GM23338 (cell line): ENCODE results near the gene TIMM22. TPM values are rescaled to one million over a fixed set of nuclear protein-coding genes. Genes with fewer than 3 reads are reported as not detected.

Experiments
- ATAC-seq: fragments of 200-7000 bp; cut with Tn5 transposase; 3 replicates; pipeline ENCODE4 v1.9.1; 2020
- DNase-seq: peaks from one replicate; pipeline ENCODE4 v3.0.0-alpha.2; 2015; ENCODE audit warnings: low spot score
- H2AFZ ChIP-seq: fragments of 200-600 bp; sonication (generic); 2 replicates; pipeline ENCODE4 v1.8.0; 2016; ENCODE audit warnings: antibody characterized with exemption, mild to moderate bottlenecking, moderate library complexity
- H3F3A ChIP-seq: fragments of 200-600 bp; sonication (generic); replicated peaks from 2 replicates; pipeline ENCODE4 v1.8.0; 2017; ENCODE audit warnings: antibody characterized with exemption, mixed run types, low read depth
- H3K27ac ChIP-seq: fragments of 200-600 bp; sonication (generic); 2 replicates; pipeline ENCODE4 v1.6.1; 2016; ENCODE audit warnings: low read depth
- H3K27me3 ChIP-seq: fragments of 200-600 bp; sonication (generic); 2 replicates; pipeline ENCODE4 v1.8.0; 2016; ENCODE audit warnings: mild to moderate bottlenecking, mixed run types, moderate library complexity; ENCODE audit not compliant: insufficient read depth
- H3K36me3 ChIP-seq: fragments of 200-600 bp; sonication (generic); 2 replicates; pipeline ENCODE4 v1.8.0; 2016; ENCODE audit warnings: mild to moderate bottlenecking; ENCODE audit not compliant: insufficient read depth
- H3K4me1 ChIP-seq: fragments of 200-600 bp; sonication (generic); 2 replicates; pipeline ENCODE4 v1.8.0; 2016; ENCODE audit warnings: mild to moderate bottlenecking, moderate library complexity; ENCODE audit not compliant: insufficient read depth
- H3K4me2 ChIP-seq: fragments of 200-600 bp; sonication (generic); 2 replicates; pipeline ENCODE4 v1.7.1; 2017; ENCODE audit warnings: mixed run types
- H3K4me3 ChIP-seq: fragments of 200-600 bp; sonication (generic); 2 replicates; pipeline ENCODE4 v1.6.1; 2016; ENCODE audit warnings: mixed run types
- H3K79me2 ChIP-seq: fragments of 200-600 bp; sonication (generic); replicated peaks from 2 replicates; pipeline ENCODE4 v1.8.0; 2017; ENCODE audit warnings: mild to moderate bottlenecking; ENCODE audit not compliant: insufficient read depth
- H3K9me2 ChIP-seq: fragments of 200-600 bp; sonication (generic); 2 replicates; pipeline ENCODE4 v1.8.0; 2017; ENCODE audit not compliant: insufficient read depth
- H4K20me1 ChIP-seq: fragments of 200-600 bp; sonication (generic); replicated peaks from 2 replicates; pipeline ENCODE4 v1.8.0; 2017; ENCODE audit warnings: mild to moderate bottlenecking; ENCODE audit not compliant: insufficient read depth
- H3K27ac Mint-ChIP-seq: 2 replicates; pipeline ENCODE4 v1.8.0; 2020; ENCODE audit warnings: inconsistent platforms, mild to moderate bottlenecking, moderate library complexity, mixed read lengths
- H3K27me3 Mint-ChIP-seq: 3 replicates; pipeline ENCODE4 v1.8.0; 2022; ENCODE audit warnings: low read depth, mild to moderate bottlenecking, moderate library complexity, mixed read lengths, inconsistent platforms; ENCODE audit not compliant: insufficient read depth, poor library complexity
- H3K36me3 Mint-ChIP-seq: 3 replicates; pipeline ENCODE4 v1.8.0; 2021; ENCODE audit warnings: low read depth, mild to moderate bottlenecking, inconsistent platforms, moderate library complexity, mixed read lengths
- H3K4me1 Mint-ChIP-seq: 3 replicates; pipeline ENCODE4 v1.8.0; 2020; ENCODE audit warnings: mild to moderate bottlenecking, inconsistent platforms, mixed read lengths
- H3K4me3 Mint-ChIP-seq: 3 replicates; pipeline ENCODE4 v1.8.0; 2021; ENCODE audit warnings: moderate library complexity, mild to moderate bottlenecking, inconsistent platforms, mixed read lengths
- H3K9me3 Mint-ChIP-seq: 3 replicates; pipeline ENCODE4 v1.8.0; 2020; ENCODE audit warnings: moderate library complexity, mild to moderate bottlenecking, inconsistent platforms, mixed read lengths
- CREB1 ChIP-seq: fragments of 250-450 bp; sonication (Bioruptor Pico); IDR thresholded peaks from 2 replicates; pipeline ENCODE4 v1.5.0; 2020; ENCODE audit warnings: low read depth, mild to moderate bottlenecking, moderate library complexity
- ETS1 ChIP-seq: IDR thresholded peaks from 2 replicates; pipeline ENCODE4 v1.6.1; 2016; ENCODE audit warnings: antibody characterized with exemption
- ZNF114 ChIP-seq: fragments of 250-450 bp; sonication (Bioruptor Pico); IDR thresholded peaks from 2 replicates; pipeline ENCODE4 v1.5.0; 2020; ENCODE audit warnings: mild to moderate bottlenecking, moderate library complexity
- ZNF331 ChIP-seq: fragments of 250-450 bp; sonication (Bioruptor Pico); IDR thresholded peaks from 2 replicates; pipeline ENCODE4 v1.5.0; 2020; ENCODE audit warnings: low read depth, mild to moderate bottlenecking, moderate library complexity
- polyA plus RNA-seq: library from polyadenylated mRNA; unstranded; fragments of >200 nt; fragmentation: Nextera tagmentation; extraction: Ambion mirVana; gene quantifications from 2 replicates; pipeline ENCODE4 v1.2.1, GENCODE V29; 2016
- total RNA-seq: library from RNA; depleted of rRNA; stranded (reverse); fragments of >200 nt; shearing (Covaris generic); gene quantifications from 2 replicates; pipeline ENCODE4 v1.2.3, GENCODE V29; 2014
- TF ChIP-seq, protein P1 (sequence below): fragments of 250-450 bp; sonication (Bioruptor Pico); IDR thresholded peaks from 2 replicates; pipeline ENCODE4 v1.5.0; 2020; ENCODE audit warnings: mild to moderate bottlenecking, moderate library complexity

Gene TIMM22
- total and polyA plus RNA-seq, 2 experiments from 2014 or later: 21.9 to 24.4 TPM

GRCh38 chr17:1050246-1050995 is 53.5 kb downstream of the TIMM22 start:
- Histone ChIP-seq H2AFZ (no peak overlapping the region), H3K27ac (no peak overlapping the region), H4K20me1 (no peaks in the 10 kb centered on the region), H3K36me3 (no peaks in the 10 kb centered on the region), H3K9me2 (no peaks in the 10 kb centered on the region), H3K4me2 (no peak overlapping the region), H3K79me2 (no peaks in the 10 kb centered on the region), H3K4me1 (no peaks in the 10 kb centered on the region), H3F3A (no peaks in the 10 kb centered on the region), H3K4me3 (no peak overlapping the region), H3K27me3 (no peaks in the 10 kb centered on the region)
- Mint-ChIP-seq H3K27ac (no peak overlapping the region), H3K9me3 (no peaks in the 10 kb centered on the region), H3K4me3 (no peak overlapping the region), H3K4me1 (no peaks in the 10 kb centered on the region; the same call in 2 of the 3 replicates), H3K27me3 (peaks cover 8% of the 10 kb centered on the region), H3K36me3 (no peaks in the 10 kb centered on the region; the same call in 1 of the 3 replicates)
- TF ChIP-seq ZNF331 (CRISPR knock-in tag) (no peak), ZNF114 (CRISPR knock-in tag) (no peak), ETS1 (no peak), CREB1 (CRISPR knock-in tag) (no peak)
- TF ChIP-seq, protein P1, sequence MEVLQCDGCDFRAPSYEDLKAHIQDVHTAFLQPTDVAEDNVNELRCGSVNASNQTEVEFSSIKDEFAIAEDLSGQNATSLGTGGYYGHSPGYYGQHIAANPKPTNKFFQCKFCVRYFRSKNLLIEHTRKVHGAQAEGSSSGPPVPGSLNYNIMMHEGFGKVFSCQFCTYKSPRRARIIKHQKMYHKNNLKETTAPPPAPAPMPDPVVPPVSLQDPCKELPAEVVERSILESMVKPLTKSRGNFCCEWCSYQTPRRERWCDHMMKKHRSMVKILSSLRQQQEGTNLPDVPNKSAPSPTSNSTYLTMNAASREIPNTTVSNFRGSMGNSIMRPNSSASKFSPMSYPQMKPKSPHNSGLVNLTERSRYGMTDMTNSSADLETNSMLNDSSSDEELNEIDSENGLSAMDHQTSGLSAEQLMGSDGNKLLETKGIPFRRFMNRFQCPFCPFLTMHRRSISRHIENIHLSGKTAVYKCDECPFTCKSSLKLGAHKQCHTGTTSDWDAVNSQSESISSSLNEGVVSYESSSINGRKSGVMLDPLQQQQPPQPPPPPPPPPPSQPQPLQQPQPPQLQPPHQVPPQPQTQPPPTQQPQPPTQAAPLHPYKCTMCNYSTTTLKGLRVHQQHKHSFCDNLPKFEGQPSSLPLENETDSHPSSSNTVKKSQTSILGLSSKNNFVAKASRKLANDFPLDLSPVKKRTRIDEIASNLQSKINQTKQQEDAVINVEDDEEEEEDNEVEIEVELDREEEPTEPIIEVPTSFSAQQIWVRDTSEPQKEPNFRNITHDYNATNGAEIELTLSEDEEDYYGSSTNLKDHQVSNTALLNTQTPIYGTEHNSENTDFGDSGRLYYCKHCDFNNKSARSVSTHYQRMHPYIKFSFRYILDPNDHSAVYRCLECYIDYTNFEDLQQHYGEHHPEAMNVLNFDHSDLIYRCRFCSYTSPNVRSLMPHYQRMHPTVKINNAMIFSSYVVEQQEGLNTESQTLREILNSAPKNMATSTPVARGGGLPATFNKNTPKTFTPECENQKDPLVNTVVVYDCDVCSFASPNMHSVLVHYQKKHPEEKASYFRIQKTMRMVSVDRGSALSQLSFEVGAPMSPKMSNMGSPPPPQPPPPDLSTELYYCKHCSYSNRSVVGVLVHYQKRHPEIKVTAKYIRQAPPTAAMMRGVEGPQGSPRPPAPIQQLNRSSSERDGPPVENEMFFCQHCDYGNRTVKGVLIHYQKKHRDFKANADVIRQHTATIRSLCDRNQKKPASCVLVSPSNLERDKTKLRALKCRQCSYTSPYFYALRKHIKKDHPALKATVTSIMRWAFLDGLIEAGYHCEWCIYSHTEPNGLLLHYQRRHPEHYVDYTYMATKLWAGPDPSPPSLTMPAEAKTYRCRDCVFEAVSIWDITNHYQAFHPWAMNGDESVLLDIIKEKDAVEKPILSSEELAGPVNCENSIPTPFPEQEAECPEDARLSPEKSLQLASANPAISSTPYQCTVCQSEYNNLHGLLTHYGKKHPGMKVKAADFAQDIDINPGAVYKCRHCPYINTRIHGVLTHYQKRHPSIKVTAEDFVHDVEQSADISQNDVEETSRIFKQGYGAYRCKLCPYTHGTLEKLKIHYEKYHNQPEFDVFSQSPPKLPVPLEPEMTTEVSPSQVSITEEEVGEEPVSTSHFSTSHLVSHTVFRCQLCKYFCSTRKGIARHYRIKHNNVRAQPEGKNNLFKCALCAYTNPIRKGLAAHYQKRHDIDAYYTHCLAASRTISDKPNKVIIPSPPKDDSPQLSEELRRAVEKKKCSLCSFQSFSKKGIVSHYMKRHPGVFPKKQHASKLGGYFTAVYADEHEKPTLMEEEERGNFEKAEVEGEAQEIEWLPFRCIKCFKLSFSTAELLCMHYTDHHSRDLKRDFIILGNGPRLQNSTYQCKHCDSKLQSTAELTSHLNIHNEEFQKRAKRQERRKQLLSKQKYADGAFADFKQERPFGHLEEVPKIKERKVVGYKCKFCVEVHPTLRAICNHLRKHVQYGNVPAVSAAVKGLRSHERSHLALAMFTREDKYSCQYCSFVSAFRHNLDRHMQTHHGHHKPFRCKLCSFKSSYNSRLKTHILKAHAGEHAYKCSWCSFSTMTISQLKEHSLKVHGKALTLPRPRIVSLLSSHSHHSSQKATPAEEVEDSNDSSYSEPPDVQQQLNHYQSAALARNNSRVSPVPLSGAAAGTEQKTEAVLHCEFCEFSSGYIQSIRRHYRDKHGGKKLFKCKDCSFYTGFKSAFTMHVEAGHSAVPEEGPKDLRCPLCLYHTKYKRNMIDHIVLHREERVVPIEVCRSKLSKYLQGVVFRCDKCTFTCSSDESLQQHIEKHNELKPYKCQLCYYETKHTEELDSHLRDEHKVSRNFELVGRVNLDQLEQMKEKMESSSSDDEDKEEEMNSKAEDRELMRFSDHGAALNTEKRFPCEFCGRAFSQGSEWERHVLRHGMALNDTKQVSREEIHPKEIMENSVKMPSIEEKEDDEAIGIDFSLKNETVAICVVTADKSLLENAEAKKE: no peak
- DNase-seq (no peak), ATAC-seq (no peak)
